Loucy (cell line): ENCODE measurements around the gene SDR42E2.

Experiments
- EZH2phosphoT487 ChIP-seq: fragments of 200-600 bp; IDR thresholded peaks from 2 replicates; pipeline ENCODE4 v1.6.1; 2018; ENCODE audit warnings: antibody characterized with exemption, mild to moderate bottlenecking, moderate library complexity, borderline replicate concordance
- TF ChIP-seq, protein P1 (sequence below): fragments of 200-600 bp; sonication (generic); conservative IDR thresholded peaks from 2 replicates; pipeline ENCODE4 v1.5.1; 2014; ENCODE audit warnings: mild to moderate bottlenecking, antibody characterized with exemption, low read length

DNA sequence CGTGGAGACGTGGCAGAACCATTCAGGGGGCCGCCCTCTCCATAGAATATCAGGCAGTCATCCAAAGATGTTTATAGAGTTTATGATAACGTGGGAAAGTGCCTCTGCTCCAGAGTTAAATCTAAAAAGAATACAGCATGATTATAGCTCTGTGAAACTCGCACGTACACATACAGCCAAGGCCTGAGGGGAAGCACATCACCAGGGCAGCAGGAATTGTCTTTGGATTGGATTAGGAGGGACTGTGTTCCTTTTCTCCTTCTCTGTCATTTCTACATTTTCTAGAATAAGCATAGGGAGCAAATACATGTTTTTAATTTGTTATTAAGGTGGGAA, 70.7 kb downstream of the SDR42E2 start:
- TF ChIP-seq, protein P1, sequence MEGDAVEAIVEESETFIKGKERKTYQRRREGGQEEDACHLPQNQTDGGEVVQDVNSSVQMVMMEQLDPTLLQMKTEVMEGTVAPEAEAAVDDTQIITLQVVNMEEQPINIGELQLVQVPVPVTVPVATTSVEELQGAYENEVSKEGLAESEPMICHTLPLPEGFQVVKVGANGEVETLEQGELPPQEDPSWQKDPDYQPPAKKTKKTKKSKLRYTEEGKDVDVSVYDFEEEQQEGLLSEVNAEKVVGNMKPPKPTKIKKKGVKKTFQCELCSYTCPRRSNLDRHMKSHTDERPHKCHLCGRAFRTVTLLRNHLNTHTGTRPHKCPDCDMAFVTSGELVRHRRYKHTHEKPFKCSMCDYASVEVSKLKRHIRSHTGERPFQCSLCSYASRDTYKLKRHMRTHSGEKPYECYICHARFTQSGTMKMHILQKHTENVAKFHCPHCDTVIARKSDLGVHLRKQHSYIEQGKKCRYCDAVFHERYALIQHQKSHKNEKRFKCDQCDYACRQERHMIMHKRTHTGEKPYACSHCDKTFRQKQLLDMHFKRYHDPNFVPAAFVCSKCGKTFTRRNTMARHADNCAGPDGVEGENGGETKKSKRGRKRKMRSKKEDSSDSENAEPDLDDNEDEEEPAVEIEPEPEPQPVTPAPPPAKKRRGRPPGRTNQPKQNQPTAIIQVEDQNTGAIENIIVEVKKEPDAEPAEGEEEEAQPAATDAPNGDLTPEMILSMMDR: no peak
- no peak for TF ChIP-seq EZH2phosphoT487
